GM12878 (cell line): ENCODE measurements around the gene SCN4A. TPM values are rescaled to one million over a fixed set of nuclear protein-coding genes. Genes with fewer than 3 reads are reported as not detected.

Source experiments
- CHD2 ChIP-seq: IDR thresholded peaks from 2 replicates; pipeline ENCODE4 v1.6.1; 2011; ENCODE audit warnings: low read depth, low read length, improper control_type of control experiment, borderline replicate concordance
- CHD4 ChIP-seq: fragments of 200-600 bp; sonication (generic); IDR thresholded peaks from 2 replicates; pipeline ENCODE4 v1.6.1; 2016; ENCODE audit warnings: mild to moderate bottlenecking
- CREB1 ChIP-seq: IDR thresholded peaks from 2 replicates; pipeline ENCODE4 v1.6.1; 2012; ENCODE audit warnings: low read depth, mild to moderate bottlenecking, inconsistent platforms
- EED ChIP-seq: sonication (generic); IDR thresholded peaks from 2 replicates; pipeline ENCODE4 v1.6.1; 2016; ENCODE audit warnings: antibody characterized with exemption, low read depth
- EP300 ChIP-seq, 2 experiments: fragments of 150-350 bp in 1 of 2; IDR thresholded peaks; 2 replicates each; pipeline ENCODE4 v1.6.1; 2011 to 2012; ENCODE audit warnings: low read depth in 2 of 2, low read length in 2 of 2, borderline replicate concordance in 1 of 2, improper control_type of control experiment in 1 of 2, inconsistent platforms in 1 of 2; ENCODE audit not compliant: control insufficient read depth in 1 of 2
- FOXM1 ChIP-seq: IDR thresholded peaks from 2 replicates; pipeline ENCODE4 v1.6.1; 2012; ENCODE audit warnings: low read depth, mild to moderate bottlenecking, inconsistent platforms, low read length, moderate library complexity
- HDGF ChIP-seq: fragments of 450-650 bp; IDR thresholded peaks from 2 replicates; pipeline ENCODE4 v1.6.1; 2016; ENCODE audit warnings: antibody characterized with exemption
- KDM1A ChIP-seq: fragments of 200-600 bp; sonication (generic); IDR thresholded peaks from 2 replicates; pipeline ENCODE4 v1.6.1; 2016; ENCODE audit warnings: borderline replicate concordance
- MXI1 ChIP-seq: fragments of 150-350 bp; IDR thresholded peaks from 2 replicates; pipeline ENCODE4 v1.6.1; 2011; ENCODE audit warnings: low read depth, mild to moderate bottlenecking, inconsistent platforms, low read length, improper control_type of control experiment
- NR2F1 ChIP-seq: fragments of 450-650 bp; conservative IDR thresholded peaks from 2 replicates; pipeline ENCODE4 v1.6.1; 2017; ENCODE audit warnings: mild to moderate bottlenecking
- POLR2AphosphoS5 ChIP-seq: IDR thresholded peaks from 2 replicates; pipeline ENCODE4 v1.6.1; 2011; ENCODE audit warnings: mild to moderate bottlenecking, low read length, inconsistent platforms
- RCOR1 ChIP-seq: conservative IDR thresholded peaks from 2 replicates; pipeline ENCODE4 v1.6.1; 2012; ENCODE audit warnings: low read depth, low read length, improper control_type of control experiment
- RELA ChIP-seq: fragments of 450-650 bp; IDR thresholded peaks from 2 replicates; pipeline ENCODE4 v1.8.0; 2014; ENCODE audit warnings: borderline replicate concordance; ENCODE audit not compliant: partially characterized antibody
- RUNX3 ChIP-seq: IDR thresholded peaks from 2 replicates; pipeline ENCODE4 v1.6.1; 2012; ENCODE audit warnings: low read length, inconsistent platforms
- SP1 ChIP-seq: IDR thresholded peaks from one replicate; pipeline ENCODE4 v1.6.1; 2011; ENCODE audit warnings: low read depth, low read length
- SREBF1 ChIP-seq: IDR thresholded peaks from 2 replicates; pipeline ENCODE4 v1.6.1; 2012; ENCODE audit warnings: mild to moderate bottlenecking, low read length
- STAT3 ChIP-seq: IDR thresholded peaks from 2 replicates; pipeline ENCODE4 v1.6.1; 2011; ENCODE audit warnings: low read depth, low read length, improper control_type of control experiment
- SUPT20H ChIP-seq: IDR thresholded peaks from 2 replicates; pipeline ENCODE4 v1.6.1; 2011; ENCODE audit warnings: low read depth, mild to moderate bottlenecking, low read length, moderate library complexity, borderline replicate concordance; ENCODE audit not compliant: control insufficient read depth
- TCF7 ChIP-seq: IDR thresholded peaks from 2 replicates; pipeline ENCODE4 v1.6.1; 2014; ENCODE audit warnings: antibody characterized with exemption, borderline replicate concordance
- polyA plus RNA-seq, 11 experiments: library from polyadenylated mRNA; depleted of rRNA in 4 of 11; unstranded in 6 of 11; stranded (reverse) in 5 of 11; fragments of >200 nt; fragmentation: Nextera tagmentation in 4 of 11; fragmentation: Illumina TruSeq in 1 of 11; extraction: Ambion mirVana in 4 of 11; extraction: Trizol in 1 of 11; gene quantifications; 1 replicate in 1 of 11; 2 replicates in 10 of 11; pipeline versions ENCODE4 v1.2.1 to v1.2.3, GENCODE V29; 2011 to 2016; ENCODE audit warnings: inconsistent platforms in 2 of 11, missing spikeins in 2 of 11, low read depth in 1 of 11
- total RNA-seq, 4 experiments: library from RNA; depleted of rRNA in 3 of 4; stranded (reverse); fragments of >200 nt in 3 of 4; fragmentation: Illumina TruSeq in 1 of 4; extraction: Trizol in 1 of 4; gene quantifications; 2 replicates each; pipeline versions ENCODE4 v1.2.1 to v1.2.3, GENCODE V29; 2013 to 2021
- TF ChIP-seq, protein P1 (sequence below): fragments of 450-650 bp; IDR thresholded peaks from 2 replicates; pipeline ENCODE4 v1.6.1; 2016; ENCODE audit warnings: mild to moderate bottlenecking, moderate library complexity, borderline replicate concordance
- TF ChIP-seq, protein P2 (sequence below): fragments of 450-650 bp; IDR thresholded peaks from 2 replicates; pipeline ENCODE4 v1.6.1; 2017; ENCODE audit warnings: mild to moderate bottlenecking, low read depth, inconsistent platforms; ENCODE audit not compliant: poor library complexity, severe bottlenecking
- TF ChIP-seq, protein P3 (sequence below): IDR thresholded peaks from 2 replicates; pipeline ENCODE4 v1.6.1; 2012; ENCODE audit warnings: low read length, inconsistent platforms

The SCN4A gene
- total and polyA plus RNA-seq, 10 of the 15 experiments (the other 5 are each of a cell fraction or from before 2014, with no cell fraction given) = under 0.01 to 0.15 (median 0.07) TPM; not detected in 4

DNA sequence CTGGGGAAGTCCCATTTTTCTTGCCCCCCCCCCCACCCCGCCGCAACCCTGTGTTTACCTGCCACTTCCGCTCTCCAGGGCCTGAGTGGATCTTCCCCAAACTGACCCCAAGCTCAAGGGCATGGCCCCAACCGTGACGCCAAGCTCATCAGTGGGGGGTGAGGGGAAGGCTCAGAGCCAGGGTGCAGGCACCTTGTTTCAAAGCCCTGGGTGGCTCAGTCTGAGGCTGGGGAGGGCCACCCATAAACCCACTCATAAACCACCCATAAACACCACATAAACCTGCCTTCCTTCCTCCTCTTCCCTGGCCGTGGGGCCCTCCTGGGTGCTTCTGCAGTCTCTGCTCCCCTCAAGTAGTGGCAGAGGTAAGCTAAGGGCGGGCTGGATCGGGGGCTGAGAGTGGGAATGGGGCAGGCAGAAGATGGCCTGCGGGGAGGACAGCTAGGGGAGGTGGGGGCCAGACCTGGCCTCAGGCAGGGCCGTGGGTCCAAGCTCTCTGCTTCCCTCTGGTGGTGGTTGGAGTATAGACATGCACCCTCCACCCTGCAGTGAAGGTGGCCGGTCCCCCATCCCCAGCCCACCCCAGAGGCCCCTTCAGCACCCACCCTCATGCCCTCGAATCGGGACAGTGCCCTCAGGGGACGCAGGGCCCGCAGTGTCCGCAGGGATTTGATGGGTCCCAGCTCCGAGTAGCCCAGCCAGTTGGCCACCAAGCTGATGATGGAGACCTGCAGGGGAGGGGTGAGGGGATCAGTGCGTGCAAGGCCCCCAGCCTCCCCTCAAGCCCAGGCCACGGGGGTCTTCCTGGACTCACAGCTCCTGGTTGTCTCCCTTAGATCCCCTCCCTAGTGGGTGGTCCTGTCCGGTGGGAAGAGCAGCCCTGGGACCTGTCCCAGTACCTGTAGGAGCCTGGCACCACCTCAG is 26.0 kb downstream of the SCN4A start (continued):
- no peak for TF ChIP-seq EP300 (IDR thresholded peaks at IDR 0.05; ENCODE audit: borderline replicate concordance in 1 of 2, control insufficient read depth in 1 of 2, low read depth in 2 of 2, low read length in 2 of 2)
- TF ChIP-seq CREB1 = 0 out of 2 replicates have a peak, but pooled peaks have one; percentile 27
- TF ChIP-seq MXI1 = no peak
- TF ChIP-seq CHD2 = no peak
- TF ChIP-seq FOXM1 = no peak
- TF ChIP-seq HDGF = peak; percentile 69
- TF ChIP-seq, protein P1, sequence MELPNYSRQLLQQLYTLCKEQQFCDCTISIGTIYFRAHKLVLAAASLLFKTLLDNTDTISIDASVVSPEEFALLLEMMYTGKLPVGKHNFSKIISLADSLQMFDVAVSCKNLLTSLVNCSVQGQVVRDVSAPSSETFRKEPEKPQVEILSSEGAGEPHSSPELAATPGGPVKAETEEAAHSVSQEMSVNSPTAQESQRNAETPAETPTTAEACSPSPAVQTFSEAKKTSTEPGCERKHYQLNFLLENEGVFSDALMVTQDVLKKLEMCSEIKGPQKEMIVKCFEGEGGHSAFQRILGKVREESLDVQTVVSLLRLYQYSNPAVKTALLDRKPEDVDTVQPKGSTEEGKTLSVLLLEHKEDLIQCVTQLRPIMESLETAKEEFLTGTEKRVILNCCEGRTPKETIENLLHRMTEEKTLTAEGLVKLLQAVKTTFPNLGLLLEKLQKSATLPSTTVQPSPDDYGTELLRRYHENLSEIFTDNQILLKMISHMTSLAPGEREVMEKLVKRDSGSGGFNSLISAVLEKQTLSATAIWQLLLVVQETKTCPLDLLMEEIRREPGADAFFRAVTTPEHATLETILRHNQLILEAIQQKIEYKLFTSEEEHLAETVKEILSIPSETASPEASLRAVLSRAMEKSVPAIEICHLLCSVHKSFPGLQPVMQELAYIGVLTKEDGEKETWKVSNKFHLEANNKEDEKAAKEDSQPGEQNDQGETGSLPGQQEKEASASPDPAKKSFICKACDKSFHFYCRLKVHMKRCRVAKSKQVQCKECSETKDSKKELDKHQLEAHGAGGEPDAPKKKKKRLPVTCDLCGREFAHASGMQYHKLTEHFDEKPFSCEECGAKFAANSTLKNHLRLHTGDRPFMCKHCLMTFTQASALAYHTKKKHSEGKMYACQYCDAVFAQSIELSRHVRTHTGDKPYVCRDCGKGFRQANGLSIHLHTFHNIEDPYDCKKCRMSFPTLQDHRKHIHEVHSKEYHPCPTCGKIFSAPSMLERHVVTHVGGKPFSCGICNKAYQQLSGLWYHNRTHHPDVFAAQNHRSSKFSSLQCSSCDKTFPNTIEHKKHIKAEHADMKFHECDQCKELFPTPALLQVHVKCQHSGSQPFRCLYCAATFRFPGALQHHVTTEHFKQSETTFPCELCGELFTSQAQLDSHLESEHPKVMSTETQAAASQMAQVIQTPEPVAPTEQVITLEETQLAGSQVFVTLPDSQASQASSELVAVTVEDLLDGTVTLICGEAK = no peak
- TF ChIP-seq TCF7 = no peak
- no peak for TF ChIP-seq RELA
- TF ChIP-seq RCOR1 = no peak
- TF ChIP-seq CHD4 = no peak
- TF ChIP-seq STAT3 = no peak
- TF ChIP-seq, protein P2, sequence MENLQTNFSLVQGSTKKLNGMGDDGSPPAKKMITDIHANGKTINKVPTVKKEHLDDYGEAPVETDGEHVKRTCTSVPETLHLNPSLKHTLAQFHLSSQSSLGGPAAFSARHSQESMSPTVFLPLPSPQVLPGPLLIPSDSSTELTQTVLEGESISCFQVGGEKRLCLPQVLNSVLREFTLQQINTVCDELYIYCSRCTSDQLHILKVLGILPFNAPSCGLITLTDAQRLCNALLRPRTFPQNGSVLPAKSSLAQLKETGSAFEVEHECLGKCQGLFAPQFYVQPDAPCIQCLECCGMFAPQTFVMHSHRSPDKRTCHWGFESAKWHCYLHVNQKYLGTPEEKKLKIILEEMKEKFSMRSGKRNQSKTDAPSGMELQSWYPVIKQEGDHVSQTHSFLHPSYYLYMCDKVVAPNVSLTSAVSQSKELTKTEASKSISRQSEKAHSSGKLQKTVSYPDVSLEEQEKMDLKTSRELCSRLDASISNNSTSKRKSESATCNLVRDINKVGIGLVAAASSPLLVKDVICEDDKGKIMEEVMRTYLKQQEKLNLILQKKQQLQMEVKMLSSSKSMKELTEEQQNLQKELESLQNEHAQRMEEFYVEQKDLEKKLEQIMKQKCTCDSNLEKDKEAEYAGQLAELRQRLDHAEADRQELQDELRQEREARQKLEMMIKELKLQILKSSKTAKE = peak; percentile 27
- peak; percentile 82 for TF ChIP-seq NR2F1
- peak; percentile 47 for TF ChIP-seq RUNX3
- no peak for TF ChIP-seq SUPT20H
- TF ChIP-seq POLR2AphosphoS5 = no peak
- no peak for TF ChIP-seq SP1
- no peak for TF ChIP-seq SREBF1
- TF ChIP-seq, protein P3, sequence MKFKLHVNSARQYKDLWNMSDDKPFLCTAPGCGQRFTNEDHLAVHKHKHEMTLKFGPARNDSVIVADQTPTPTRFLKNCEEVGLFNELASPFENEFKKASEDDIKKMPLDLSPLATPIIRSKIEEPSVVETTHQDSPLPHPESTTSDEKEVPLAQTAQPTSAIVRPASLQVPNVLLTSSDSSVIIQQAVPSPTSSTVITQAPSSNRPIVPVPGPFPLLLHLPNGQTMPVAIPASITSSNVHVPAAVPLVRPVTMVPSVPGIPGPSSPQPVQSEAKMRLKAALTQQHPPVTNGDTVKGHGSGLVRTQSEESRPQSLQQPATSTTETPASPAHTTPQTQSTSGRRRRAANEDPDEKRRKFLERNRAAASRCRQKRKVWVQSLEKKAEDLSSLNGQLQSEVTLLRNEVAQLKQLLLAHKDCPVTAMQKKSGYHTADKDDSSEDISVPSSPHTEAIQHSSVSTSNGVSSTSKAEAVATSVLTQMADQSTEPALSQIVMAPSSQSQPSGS = no peak
- TF ChIP-seq EED = no peak
- no peak for TF ChIP-seq KDM1A
